NCI-H1930 (cell line): Measurements from ENCODE around the gene SLC27A1.
"Not testable (repeated sequence)": the region's sequence is repeated elsewhere in the genome, so short reads cannot be mapped to it uniquely, and the experiment has no call there.

Experiments
- DNase-seq, 2 experiments: peaks; one replicate each; lab custom pipeline; 2025; lab: John Stamatoyannopoulos, UW

Gene SLC27A1

GRCh38 chr19:17487284-17488121, 17.2 kb downstream of the SLC27A1 start:
- no peak for DNase-seq

- no peak for DNase-seq
Measured at GRCh38 chr19:17488593-17489391, 18.5 kb downstream of the SLC27A1 start.

GRCh38 chr19:17489392-17490030, 19.2 kb downstream of the SLC27A1 start:
- DNase-seq, result no peak

- no peak for DNase-seq
Measured at GRCh38 chr19:17490411-17490810, 20.1 kb downstream of the SLC27A1 start.

- DNase-seq, result no peak
Measured at GRCh38 chr19:17491287-17491686, 21.0 kb downstream of the SLC27A1 start.

GRCh38 chr19:17495639-17496296, 25.4 kb downstream of the SLC27A1 start:
- no peak for DNase-seq

- peak; percentile 41 to 50 for DNase-seq
Measured at GRCh38 chr19:17496337-17496997, 26.1 kb downstream of the SLC27A1 start.

GRCh38 chr19:17497149-17497798, 26.9 kb downstream of the SLC27A1 start:
- DNase-seq, result peak in 1 of 2 experiments; percentile 32

GRCh38 chr19:17499025-17499424, 28.7 kb downstream of the SLC27A1 start:
- not testable (repeated sequence) for DNase-seq

- no peak for DNase-seq
Measured at GRCh38 chr19:17499648-17500446, 29.5 kb downstream of the SLC27A1 start.

GRCh38 chr19:17500447-17501198, 30.3 kb downstream of the SLC27A1 start:
- no peak for DNase-seq

- no peak for DNase-seq
Measured at GRCh38 chr19:17503240-17503639, 32.9 kb downstream of the SLC27A1 start.

GRCh38 chr19:17504030-17504429, 33.7 kb downstream of the SLC27A1 start:
- no peak for DNase-seq

- no peak for DNase-seq
Measured at GRCh38 chr19:17504456-17504855, 34.1 kb downstream of the SLC27A1 start.

- DNase-seq, result no peak
Measured at GRCh38 chr19:17505223-17505622, 34.9 kb downstream of the SLC27A1 start.

- no peak for DNase-seq
Measured at GRCh38 chr19:17506745-17507144, 36.4 kb downstream of the SLC27A1 start.

GRCh38 chr19:17508558-17508933, 38.2 kb downstream of the SLC27A1 start:
- DNase-seq, result not testable (repeated sequence)

GRCh38 chr19:17510220-17510993, 40.1 kb downstream of the SLC27A1 start:
- no peak for DNase-seq
